A549 (cell line): ENCODE data around the gene DDX41. TPM values are rescaled to one million over a fixed set of nuclear protein-coding genes. Genes with fewer than 3 reads are reported as not detected.

ENCODE experiments used
- ATAC-seq, 2 experiments: fragments of 200-7000 bp in 1 of 2; fragments of >200 bp in 1 of 2; cut with Nextera tagmentation in 1 of 2; cut with Tn5 transposase in 1 of 2; 3 replicates each; pipeline versions ENCODE4 v1.8.0 to v1.9.1; 2018 to 2020; ENCODE audit warnings: mild to moderate bottlenecking in 1 of 2, moderate library complexity in 1 of 2
- CTCF ChIA-PET: fragments of 300-600 bp; sonication (Branson Sonifier 250); formaldehyde crosslinking; extraction: SDS; loops from one replicate; lab custom pipeline; 2021; ENCODE audit warnings: antibody characterized with exemption, inconsistent platforms; lab: Yijun Ruan, JAX
- POLR2A ChIA-PET: fragments of 350-600 bp; formaldehyde crosslinking; extraction: SDS; loops from one replicate; lab custom pipeline; 2021; ENCODE audit warnings: antibody characterized with exemption, inconsistent platforms; lab: Yijun Ruan, JAX
- DNase-seq, 2 experiments: peaks; one replicate each; pipeline versions ENCODE4 v3.0.0 to v3.0.0-alpha.2; 2011 to 2016; ENCODE audit warnings: low read depth in 1 of 2, low spot score in 1 of 2
- FAIRE-seq: peaks from 2 replicates; lab custom pipeline; 2011; peaks lifted over from hg19 to GRCh38; lab: Jason Lieb, UNC
- H3K27ac ChIP-seq, 2 experiments: fragments of >200 bp; sonication (Bioruptor Twin); formaldehyde crosslinking; 3 replicates each; pipeline ENCODE4 v1.5.1; 2016 to 2017
- H3K4me1 ChIP-seq: fragments of >200 bp; sonication (Bioruptor Twin); formaldehyde crosslinking; 3 replicates; pipeline ENCODE4 v1.6.1; 2016
- H3K4me2 ChIP-seq: fragments of >200 bp; sonication (Bioruptor Twin); formaldehyde crosslinking; 3 replicates; pipeline ENCODE4 v1.6.1; 2016
- H3K4me3 ChIP-seq: fragments of >200 bp; sonication (Bioruptor Twin); formaldehyde crosslinking; 3 replicates; pipeline ENCODE4 v1.5.1; 2016
- H3K9me3 ChIP-seq: fragments of >200 bp; sonication (Bioruptor Twin); formaldehyde crosslinking; 3 replicates; pipeline ENCODE4 v1.6.1; 2016
- BCL3 ChIP-seq: fragments of >200 bp; sonication (Bioruptor Twin); formaldehyde crosslinking; IDR thresholded peaks from 3 replicates; pipeline ENCODE4 v1.6.1; 2016
- BHLHE40 ChIP-seq: IDR thresholded peaks from 2 replicates; pipeline ENCODE4 v1.6.1; 2012; ENCODE audit warnings: low read depth, low read length, inconsistent platforms
- CBX2 ChIP-seq: fragments of 200-600 bp; sonication (generic); IDR thresholded peaks from 2 replicates; pipeline ENCODE4 v1.6.1; 2016; ENCODE audit warnings: low read depth, mild to moderate bottlenecking, borderline replicate concordance
- CEBPB ChIP-seq, 2 experiments: fragments of >200 bp in 1 of 2; sonication (Bioruptor Twin) in 1 of 2; formaldehyde crosslinking in 1 of 2; IDR thresholded peaks; 2 replicates each; pipeline ENCODE4 v1.6.1; 2012 to 2016
- CTCF ChIP-seq: fragments of >200 bp; sonication (Bioruptor Twin); formaldehyde crosslinking; IDR thresholded peaks from 3 replicates; pipeline ENCODE4 v1.5.1; 2016
- E2F6 ChIP-seq: IDR thresholded peaks from 2 replicates; pipeline ENCODE4 v1.6.1; 2012; ENCODE audit warnings: low read depth, borderline replicate concordance
- ELK1 ChIP-seq: fragments of 150-350 bp; IDR thresholded peaks from 2 replicates; pipeline ENCODE4 v1.6.1; 2014; ENCODE audit warnings: low read depth, mild to moderate bottlenecking, low read length
- FOSB ChIP-seq: fragments of 250-450 bp; sonication (Bioruptor Pico); IDR thresholded peaks from 2 replicates; pipeline ENCODE4 v1.5.0; 2020; ENCODE audit warnings: mild to moderate bottlenecking, moderate library complexity
- FOXS1 ChIP-seq: fragments of 250-450 bp; sonication (Bioruptor Pico); IDR thresholded peaks from 2 replicates; pipeline ENCODE4 v1.5.0; 2020; ENCODE audit warnings: mild to moderate bottlenecking, moderate library complexity
- HES2 ChIP-seq: fragments of >200 bp; sonication (Bioruptor Twin); formaldehyde crosslinking; IDR thresholded peaks from 2 replicates; pipeline ENCODE4 v1.6.1; 2016
- KDM1A ChIP-seq: fragments of 200-600 bp; sonication (generic); IDR thresholded peaks from 2 replicates; pipeline ENCODE4 v1.6.1; 2016; ENCODE audit warnings: low read depth, mild to moderate bottlenecking
- KDM5A ChIP-seq: fragments of 200-600 bp; sonication (generic); IDR thresholded peaks from 2 replicates; pipeline ENCODE4 v1.6.1; 2016; ENCODE audit warnings: antibody characterized with exemption, mild to moderate bottlenecking
- MAX ChIP-seq: IDR thresholded peaks from 2 replicates; pipeline ENCODE4 v1.6.1; 2012
- NPAS2 ChIP-seq: fragments of 250-450 bp; sonication (Bioruptor Pico); IDR thresholded peaks from 2 replicates; pipeline ENCODE4 v1.8.0; 2022; ENCODE audit warnings: mild to moderate bottlenecking, moderate library complexity, borderline replicate concordance
- NR3C1 ChIP-seq: fragments of >200 bp; sonication (Bioruptor Twin); formaldehyde crosslinking; IDR thresholded peaks from 3 replicates; pipeline ENCODE4 v1.6.1; 2017
- PHF8 ChIP-seq: fragments of 200-600 bp; sonication (generic); IDR thresholded peaks from 2 replicates; pipeline ENCODE4 v1.6.1; 2016; ENCODE audit warnings: low read depth, mild to moderate bottlenecking, antibody characterized with exemption, moderate library complexity, borderline replicate concordance
- POLR2A ChIP-seq: IDR thresholded peaks from 2 replicates; pipeline ENCODE4 v1.6.1; 2012; ENCODE audit warnings: mild to moderate bottlenecking, low read length
- REST ChIP-seq: fragments of 200-600 bp; sonication (generic); IDR thresholded peaks from 2 replicates; pipeline ENCODE4 v1.6.1; 2016; ENCODE audit warnings: antibody characterized with exemption, mild to moderate bottlenecking, moderate library complexity
- WGBS: methylation state at CpG from one replicate; pipeline ENCODE4 v1.1.6; 2017; ENCODE audit errors: missing lambda C conversion rate; 5-methylcytosine and 5-hydroxymethylcytosine counted together
- polyA plus RNA-seq, 4 experiments: library from polyadenylated mRNA; depleted of rRNA in 3 of 4; stranded (reverse); fragments of >200 nt; fragmentation: RNase III in 1 of 4; extraction: RNeasy Plus Mini Kit Qiagen cat#74134 plus additional on column Dnase treatment in 1 of 4; gene quantifications; 2 replicates in 3 of 4; 3 replicates in 1 of 4; pipeline ENCODE4 v1.2.3, GENCODE V29; 2011 to 2017

DDX41 gene
- polyA plus RNA-seq, 2 of the 4 experiments (the other 2 are of a cell fraction): 90.7 to 172 TPM

GRCh38 chr5:177472460-177473442 is 44.0 kb downstream of the DDX41 start:
- WGBS: 4% methylated on average over 13 of the region's 93 CpGs
- CTCF ChIA-PET: interaction anchor here (0.6 to 19.7 kb wide), 5 partner anchors 9 to 57 kb away, joined by 3 to 241 read pairs (median 9); no protein-coding TSS in a partner anchor
- ATAC-seq (peak; percentile 15 to 43; a peak in 4 of 6 replicates), FAIRE-seq (no peak), DNase-seq (no peak)
- TF ChIP-seq ELK1 (no peak), FOXS1 (CRISPR knock-in tag) (no peak), MAX (peak; percentile 7; the same call in 1 of the 2 replicates), HES2 (no peak), NPAS2 (CRISPR knock-in tag) (no peak), BCL3 (no peak), E2F6 (peak; percentile 32; the same call in 1 of the 2 replicates), KDM5A (no peak), CTCF (no peak), PHF8 (0 out of 2 replicates have a peak, but pooled peaks have one; percentile 24)
- Histone ChIP-seq H3K9me3 (no peaks in the 10 kb centered on the region), H3K27ac (peak overlapping the region; percentile 97 to 99), H3K4me1 (peaks cover 62% of the 10 kb centered on the region), H3K4me3 (peak overlapping the region; percentile 99), H3K4me2 (peak overlapping the region; percentile 99)
- POLR2A ChIA-PET: interaction anchor here (1.3 to 2.3 kb wide), 3 partner anchors 22 to 46 kb away, joined by 4 to 9 read pairs (median 5); partner anchors contain the start of genes GRK6 and PDLIM7

- Histone ChIP-seq H3K4me2 (peak overlapping the region; percentile 99), H3K27ac (peak overlapping the region; percentile 97 to 99), H3K4me3 (peak overlapping the region; percentile 99), H3K4me1 (peaks cover 59% of the 10 kb centered on the region), H3K9me3 (no peaks in the 10 kb centered on the region)
- ATAC-seq (no peak), DNase-seq (no peak), FAIRE-seq (no peak)
- ChIA-PET CTCF (interaction anchor here (0.7 to 19.7 kb wide), 5 partner anchors 8 to 30 kb away, joined by 3 to 241 read pairs (median 9); partner anchors contain the start of gene PDLIM7), POLR2A (interaction anchor here (1.3 to 2.3 kb wide), 3 partner anchors 23 to 45 kb away, joined by 4 to 9 read pairs (median 5); partner anchors contain the start of genes GRK6 and PDLIM7)
- WGBS: 69% methylated on average over 12 of the region's 14 CpGs
- no peak for TF ChIP-seq POLR2A
- TF ChIP-seq CBX2: no peak
- no peak for TF ChIP-seq REST
- TF ChIP-seq CEBPB (IDR thresholded peaks at IDR 0.05): no peak
- no peak for TF ChIP-seq PHF8
- no peak for TF ChIP-seq FOSB
- TF ChIP-seq KDM1A: no peak
- TF ChIP-seq BCL3: no peak
- TF ChIP-seq MAX: no peak
- TF ChIP-seq E2F6: no peak
- TF ChIP-seq NR3C1: no peak
- no peak for TF ChIP-seq BHLHE40
These were observed 45.0 kb downstream of the DDX41 start for GRCh38 chr5:177471610-177472356.
